HG03103 (cell line): ENCODE results near the gene RTN3.

ENCODE experiments used
- ATAC-seq: cut with Tn5 transposase; IDR thresholded peaks from one replicate; pipeline ENCODE4 v1.9.1; 2021; ENCODE audit warnings: low read depth; ENCODE audit not compliant: unreplicated experiment

RTN3 gene

DNA sequence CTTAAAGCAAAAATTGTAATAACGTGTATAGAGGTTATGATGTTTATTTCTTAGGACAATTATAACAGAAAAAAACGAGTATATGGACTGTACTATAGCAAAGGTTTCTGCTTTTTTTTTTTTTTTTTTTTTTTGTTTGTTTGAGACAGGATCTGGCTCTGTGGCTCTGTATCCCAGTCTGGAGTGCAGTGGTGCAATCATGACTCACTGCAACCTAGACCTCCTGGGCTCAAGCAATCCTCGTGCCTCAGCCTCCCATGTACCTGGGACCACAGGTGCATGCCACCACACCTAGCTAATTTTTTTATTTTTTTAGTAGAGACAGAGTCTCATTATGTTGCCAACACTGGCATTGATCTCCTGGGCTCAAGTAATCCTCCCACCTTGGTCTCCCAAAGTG is 48.0 kb downstream of the RTN3 start:
- no peak for ATAC-seq

- no peak for ATAC-seq
These were observed 55.6 kb downstream of the RTN3 start for GRCh38 chr11:63736864-63737263.

DNA sequence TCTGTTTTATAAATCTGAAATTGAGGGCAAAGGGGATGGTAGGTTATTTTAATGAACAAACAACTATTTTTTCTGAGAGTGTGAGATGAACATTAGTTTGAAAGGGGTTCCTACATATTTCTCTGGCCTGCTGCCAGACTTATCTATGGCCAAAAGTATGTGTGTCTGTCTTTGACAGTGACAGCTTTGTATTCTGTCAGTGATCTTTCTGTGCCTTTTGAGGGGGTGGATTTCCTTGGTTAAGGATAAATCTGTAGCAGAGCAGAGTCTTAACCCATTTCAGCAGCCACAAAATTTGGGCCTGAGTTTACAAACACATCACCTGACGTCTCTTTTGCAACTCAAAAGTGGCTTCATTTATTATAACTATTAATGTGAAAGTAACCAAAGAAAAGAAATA is 56.4 kb downstream of the RTN3 start:
- ATAC-seq = no peak

- no peak for ATAC-seq
These were observed 57.5 kb downstream of the RTN3 start for GRCh38 chr11:63738720-63739360.

- ATAC-seq = no peak
These were observed 64.2 kb downstream of the RTN3 start for GRCh38 chr11:63745304-63746170.

GRCh38 chr11:63747011-63747410 is 65.7 kb downstream of the RTN3 start:
- no peak for ATAC-seq

- ATAC-seq = no peak
These were observed 68.3 kb downstream of the RTN3 start for GRCh38 chr11:63749624-63750023.

DNA sequence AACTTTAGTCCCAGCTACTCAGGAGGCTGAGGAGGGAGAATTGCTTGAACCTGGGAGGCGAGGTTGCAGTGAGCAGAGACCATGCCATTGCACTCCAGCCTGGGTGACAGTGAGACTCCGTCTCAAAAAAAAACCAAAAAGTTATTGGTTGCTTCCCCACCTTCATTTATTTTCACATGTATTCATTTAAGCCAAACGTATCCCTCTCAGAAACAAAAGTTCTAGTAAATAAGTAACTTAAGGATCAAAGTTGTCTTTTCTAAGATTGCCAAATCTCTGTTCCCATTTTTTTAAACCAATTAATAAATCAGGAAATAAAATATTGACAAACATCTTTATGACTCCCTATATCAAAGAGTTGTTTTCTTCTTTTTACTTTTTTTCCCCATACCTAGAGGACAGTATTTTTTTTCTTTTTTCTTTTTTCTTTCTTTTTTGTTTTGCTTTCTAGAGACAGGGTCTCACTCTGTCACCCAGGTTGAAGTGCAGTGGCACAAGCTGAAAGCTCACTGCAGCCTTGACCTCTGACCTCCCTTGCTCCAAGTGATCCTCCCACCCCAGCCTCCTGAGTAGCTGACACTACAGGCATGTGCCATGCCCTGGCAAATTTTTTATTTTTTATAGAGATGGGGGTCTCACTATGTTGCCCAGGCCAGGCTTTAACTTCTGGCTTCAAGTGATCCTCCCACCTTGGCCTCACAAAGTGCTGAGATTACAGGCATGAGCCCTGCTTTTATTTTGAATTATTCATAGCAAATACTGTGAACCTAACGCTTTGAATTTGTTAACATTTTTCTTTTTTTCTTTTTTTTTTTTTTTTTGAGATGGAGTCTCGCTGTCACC is 75.8 kb downstream of the RTN3 start:
- no peak for ATAC-seq

- no peak for ATAC-seq
These were observed 79.3 kb downstream of the RTN3 start for GRCh38 chr11:63760487-63761079.

DNA sequence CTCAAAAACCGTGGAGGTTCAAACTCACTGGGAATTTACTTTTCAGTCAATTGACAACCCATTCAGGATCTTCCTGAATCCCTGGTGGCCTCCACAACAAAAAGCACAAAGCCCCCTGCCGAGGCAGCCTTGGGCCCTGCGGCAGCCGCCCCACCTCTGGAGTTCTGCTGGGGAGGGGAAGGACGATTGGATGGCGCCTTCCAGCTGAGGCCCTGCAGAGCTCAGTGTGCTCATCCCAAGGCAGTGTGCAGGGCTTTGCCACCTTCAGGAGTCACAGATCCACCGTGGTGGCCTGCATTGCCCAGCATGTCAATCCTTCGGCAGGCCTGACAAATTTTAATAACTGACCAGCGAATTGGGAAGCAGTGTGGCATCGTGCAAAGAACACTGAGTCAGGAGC is 79.9 kb downstream of the RTN3 start:
- no peak for ATAC-seq

GRCh38 chr11:63761931-63762653 is 80.8 kb downstream of the RTN3 start:
- no peak for ATAC-seq

- ATAC-seq = no peak
These were observed 81.6 kb downstream of the RTN3 start for GRCh38 chr11:63762654-63763495.

DNA sequence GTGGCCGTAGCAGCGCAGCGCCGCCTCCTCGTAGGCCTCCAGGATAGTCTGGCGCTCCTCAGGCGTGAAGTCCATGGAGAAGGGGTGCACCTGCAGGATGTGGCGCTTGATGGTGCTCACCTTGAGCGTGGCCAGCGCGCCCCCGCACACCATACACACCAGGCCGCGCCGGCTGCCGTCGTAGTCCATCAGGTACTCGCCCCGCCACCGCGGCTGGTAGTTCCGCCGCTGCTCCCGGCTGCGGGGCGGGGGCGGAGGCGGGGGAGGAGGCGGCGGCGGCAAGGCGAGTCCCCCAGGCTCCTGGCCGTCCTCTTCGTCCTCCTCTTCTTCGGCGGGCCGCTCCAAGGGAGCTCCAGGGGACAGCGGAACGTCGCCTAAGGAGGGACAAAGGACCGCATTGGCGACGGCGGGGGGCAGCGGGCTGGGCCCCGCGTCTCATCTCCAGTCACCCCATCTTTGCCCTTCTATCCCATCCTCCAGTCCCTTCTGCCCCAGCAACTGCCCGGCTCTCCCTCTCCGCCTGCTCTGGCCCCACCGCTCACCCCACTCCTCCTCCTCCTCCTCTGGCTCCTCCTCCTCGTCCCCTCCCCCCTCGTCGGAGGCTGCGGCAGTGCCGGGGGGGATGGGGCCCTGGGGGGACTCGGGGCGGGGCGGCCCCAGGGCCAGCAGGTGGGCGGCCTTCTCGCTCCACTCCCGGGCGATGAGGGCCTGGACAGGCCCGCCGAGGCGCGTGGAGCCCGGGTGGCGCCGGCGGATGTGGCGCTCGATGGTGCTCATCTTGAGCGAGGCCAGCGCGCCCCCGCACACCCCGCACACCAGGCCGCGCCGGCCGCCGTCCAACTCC is 82.4 kb downstream of the RTN3 start:
- ATAC-seq = no peak

DNA sequence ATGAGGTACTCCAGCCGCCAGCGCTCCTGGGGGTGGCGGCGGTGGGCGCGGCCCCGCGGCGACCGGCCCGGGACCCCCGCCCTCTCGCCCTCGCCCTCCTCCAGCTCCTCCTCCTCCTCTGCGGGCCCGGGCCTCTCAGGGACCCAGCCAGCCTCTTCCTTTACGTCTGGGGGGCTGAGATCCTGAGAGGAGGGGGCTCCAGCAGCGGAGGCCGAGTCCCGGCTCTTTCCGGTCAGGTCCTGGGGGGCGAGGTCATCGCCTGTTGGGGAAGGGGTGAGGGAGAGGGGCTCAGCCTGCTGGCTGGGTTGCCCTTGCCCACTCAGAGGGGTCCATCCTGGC is 83.0 kb downstream of the RTN3 start:
- no peak for ATAC-seq

DNA sequence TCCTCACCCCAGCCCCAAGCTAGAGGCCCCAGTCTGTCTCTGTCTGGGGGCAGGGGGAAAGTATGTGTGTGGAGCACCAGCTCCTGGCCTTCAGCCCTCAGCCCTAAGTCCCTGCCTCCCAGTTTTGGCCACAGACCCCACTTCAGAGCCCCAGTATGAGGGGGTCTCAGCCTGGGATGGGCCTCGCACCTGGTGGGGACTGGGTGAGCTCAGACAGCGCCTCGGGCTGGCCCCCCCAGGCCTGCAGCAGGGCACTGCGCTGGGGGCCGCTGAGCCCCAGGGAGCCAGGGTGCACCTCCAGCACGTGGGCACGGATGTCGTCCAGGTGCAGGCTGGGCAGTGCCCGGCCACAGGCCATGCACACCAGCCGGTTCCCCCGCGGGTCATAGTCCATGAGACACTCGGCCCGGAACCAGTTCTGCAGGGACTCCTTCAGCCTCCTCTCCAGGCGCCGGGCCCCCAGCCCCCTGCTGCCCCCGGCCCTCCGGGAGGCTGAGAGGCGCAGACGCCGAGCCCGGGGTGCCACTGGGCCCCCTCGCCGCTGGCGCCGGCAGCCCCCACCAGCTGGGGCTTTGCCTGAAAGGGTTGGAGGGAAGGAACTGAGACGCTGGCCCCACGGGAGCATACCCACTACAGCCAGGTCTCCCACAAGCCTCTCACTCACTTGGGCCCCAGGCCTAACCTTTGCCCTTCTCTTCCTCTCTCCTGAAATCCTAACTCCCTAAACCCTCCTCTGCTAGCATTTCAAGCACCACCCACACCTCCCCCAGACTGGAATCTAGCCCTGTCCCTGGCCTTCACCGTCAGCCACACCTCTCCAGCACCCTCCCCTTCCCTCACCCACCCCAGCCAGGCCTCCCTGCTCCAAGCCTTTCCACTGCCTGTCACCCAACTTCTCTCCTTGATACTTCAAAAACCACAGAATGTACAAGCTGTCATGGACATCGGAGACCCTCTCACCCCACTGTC is 83.7 kb downstream of the RTN3 start:
- no peak for ATAC-seq

DNA sequence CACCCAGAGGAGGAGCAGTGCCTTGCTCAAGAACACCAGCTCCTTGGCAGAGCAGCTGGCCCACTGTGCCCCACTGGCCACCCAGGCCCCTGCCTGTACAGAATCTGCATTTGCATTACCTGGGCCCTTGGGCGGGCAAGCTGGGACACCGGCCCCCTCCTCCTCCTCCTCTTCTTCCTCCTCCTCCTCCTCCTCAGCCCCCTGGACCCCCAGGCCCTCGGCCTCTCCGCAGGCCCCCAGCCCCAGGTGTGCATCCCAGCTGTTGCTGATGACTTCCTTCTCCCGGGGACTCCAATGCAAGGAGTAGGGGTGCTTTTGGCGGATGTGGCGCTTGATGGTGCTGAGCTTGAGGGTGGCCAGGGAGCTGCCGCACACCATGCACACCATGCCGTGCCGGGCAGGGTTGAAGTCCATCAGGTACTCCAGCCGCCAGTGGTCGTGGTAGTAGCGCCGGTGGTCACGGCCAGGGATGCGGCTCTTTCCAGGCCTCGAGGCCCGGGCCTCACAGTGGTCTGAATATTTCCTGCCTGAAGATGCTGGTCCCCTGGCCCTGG is 84.5 kb downstream of the RTN3 start:
- no peak for ATAC-seq
